CD14-positive monocyte (primary cell): Measurements from ENCODE around the gene ADAMTS13. TPM values are rescaled to one million over a fixed set of nuclear protein-coding genes. Genes with fewer than 3 reads are reported as not detected.

Experiments used
- DNase-seq, 3 donors: peaks; one replicate each; pipeline ENCODE4 v3.0.0-alpha.2; 2011 to 2022
- H2AFZ ChIP-seq: 2 replicates; pipeline ENCODE4 v1.6.0; 2012; ENCODE audit warnings: mild to moderate bottlenecking, low read depth, low read length, inconsistent platforms; ENCODE audit not compliant: insufficient read depth, poor library complexity, severe bottlenecking
- H3K27ac ChIP-seq, 2 donors: 1 replicate in 1 of 2; 2 replicates in 1 of 2; pipeline ENCODE4 v1.5.1; 2012 to 2013; ENCODE audit warnings: low read length in 2 of 2, control low read depth in 1 of 2, inconsistent platforms in 1 of 2, low read depth in 1 of 2, mild to moderate bottlenecking in 1 of 2
- H3K27me3 ChIP-seq, 2 donors: one replicate each; pipeline versions ENCODE4 v1.6.0 to v1.6.1; 2011 to 2013; ENCODE audit warnings: low read length in 2 of 2; ENCODE audit not compliant: control insufficient read depth in 2 of 2, insufficient read depth in 2 of 2
- H3K36me3 ChIP-seq, 2 donors: replicated peaks in 1 of 2; 1 replicate in 1 of 2; 2 replicates in 1 of 2; pipeline versions ENCODE4 v1.5.1 to v1.6.1; 2012 to 2013; ENCODE audit warnings: low read length in 2 of 2, control low read depth in 1 of 2, inconsistent platforms in 1 of 2, mild to moderate bottlenecking in 1 of 2; ENCODE audit not compliant: insufficient read depth in 2 of 2, control insufficient read depth in 1 of 2
- H3K4me1 ChIP-seq, 2 donors: 1 replicate in 1 of 2; 2 replicates in 1 of 2; pipeline versions ENCODE4 v1.5.1 to v1.6.1; 2012 to 2013; ENCODE audit warnings: low read length in 2 of 2, control low read depth in 1 of 2, inconsistent platforms in 1 of 2, mild to moderate bottlenecking in 1 of 2, moderate library complexity in 1 of 2; ENCODE audit not compliant: insufficient read depth in 2 of 2, control insufficient read depth in 1 of 2
- H3K4me2 ChIP-seq: replicated peaks from 2 replicates; pipeline ENCODE3; 2012; ENCODE audit warnings: low read length, moderate library complexity, mild to moderate bottlenecking; ENCODE audit not compliant: poor library complexity, severe bottlenecking; ENCODE audit errors: extremely low read depth
- H3K4me3 ChIP-seq, 3 experiments: fragments of 200-600 bp in 1 of 3; sonication (generic) in 1 of 3; replicated peaks in 1 of 3; 1 replicate in 2 of 3; 2 replicates in 1 of 3; pipeline ENCODE4 v1.5.1; 2011 to 2013; ENCODE audit warnings: low read length in 3 of 3, mild to moderate bottlenecking in 3 of 3, control low read depth in 2 of 3, low read depth in 2 of 3, inconsistent platforms in 1 of 3, moderate library complexity in 1 of 3
- H3K79me2 ChIP-seq: 2 replicates; pipeline ENCODE4 v1.6.0; 2012; ENCODE audit warnings: mild to moderate bottlenecking, control low read depth, inconsistent platforms, low read length, moderate library complexity; ENCODE audit not compliant: insufficient read depth
- H3K9ac ChIP-seq: 2 replicates; pipeline ENCODE4 v1.6.0; 2017; ENCODE audit warnings: low read length, mild to moderate bottlenecking; ENCODE audit not compliant: insufficient read depth, poor library complexity, severe bottlenecking
- H3K9me3 ChIP-seq, 2 donors: replicated peaks in 1 of 2; 1 replicate in 1 of 2; 2 replicates in 1 of 2; pipeline versions ENCODE4 v1.5.1 to v1.6.1; 2012 to 2013; ENCODE audit warnings: low read length in 2 of 2, control low read depth in 1 of 2; ENCODE audit not compliant: control insufficient read depth in 1 of 2, insufficient read depth in 1 of 2
- H4K20me1 ChIP-seq: 2 replicates; pipeline ENCODE4 v1.6.0; 2012; ENCODE audit warnings: mild to moderate bottlenecking, low read length, control low read depth, moderate library complexity; ENCODE audit not compliant: insufficient read depth
- H3K27ac Mint-ChIP-seq, 7 donors: one replicate each; pipeline ENCODE4 v1.8.0; 2020; ENCODE audit warnings: mild to moderate bottlenecking in 7 of 7, mixed read lengths in 7 of 7, moderate library complexity in 6 of 7, inconsistent platforms in 2 of 7
- H3K27me3 Mint-ChIP-seq, 3 donors: one replicate each; pipeline ENCODE4 v1.8.0; 2021 to 2022; ENCODE audit warnings: low read depth in 3 of 3, mild to moderate bottlenecking in 3 of 3, mixed read lengths in 3 of 3, moderate library complexity in 3 of 3, inconsistent platforms in 1 of 3
- H3K36me3 Mint-ChIP-seq, 2 donors: one replicate each; pipeline ENCODE4 v1.8.0; 2020; ENCODE audit warnings: mixed read lengths in 2 of 2, inconsistent platforms in 1 of 2, mild to moderate bottlenecking in 1 of 2
- H3K4me1 Mint-ChIP-seq: one replicate; pipeline ENCODE4 v1.8.0; 2020; ENCODE audit warnings: mild to moderate bottlenecking, mixed read lengths
- H3K4me3 Mint-ChIP-seq, 2 donors: one replicate each; pipeline ENCODE4 v1.8.0; 2020; ENCODE audit warnings: mild to moderate bottlenecking in 2 of 2, mixed read lengths in 2 of 2, moderate library complexity in 1 of 2
- H3K9me3 Mint-ChIP-seq, 7 donors: one replicate each; pipeline ENCODE4 v1.8.0; 2020 to 2022; ENCODE audit warnings: mixed read lengths in 7 of 7, mild to moderate bottlenecking in 6 of 7, moderate library complexity in 6 of 7, inconsistent platforms in 2 of 7
- WGBS: methylation state at CpG from one replicate; pipeline ENCODE4 v1.1.5; 2013; ENCODE audit warnings: missing lambda C conversion rate; ENCODE audit not compliant: insufficient coverage; 5-methylcytosine and 5-hydroxymethylcytosine counted together
- intact Hi-C, 2 donors: fragments of 100-400 bp; cut with micrococcal nuclease; formaldehyde crosslinking; loops; one replicate each; pipeline versions ENCODE4 v1.15.0 to v1.15.1; 2023
- polyA plus RNA-seq, 3 donors: library from polyadenylated mRNA; depleted of rRNA in 1 of 3; unstranded in 2 of 3; stranded (reverse) in 1 of 3; fragments of 300-500 nt in 2 of 3; fragments of >200 nt in 1 of 3; fragmentation: Illumina TruSeq in 2 of 3; gene quantifications; 1 replicate in 2 of 3; 2 replicates in 1 of 3; pipeline ENCODE4 v1.2.3, GENCODE V29; 2012 to 2021
- TF ChIP-seq, protein P1 (sequence below): fragments of 200-600 bp; IDR thresholded peaks from one replicate; pipeline ENCODE4 v1.8.0; 2022; ENCODE audit warnings: antibody characterized with exemption, mild to moderate bottlenecking

ADAMTS13 gene
- polyA plus RNA-seq, 3 donors, result 0.77 TPM; not detected in 2

- no peak overlapping the region for H2AFZ ChIP-seq
- H3K4me3 ChIP-seq, result no peak overlapping the region
- peaks cover 0 to 2% of the 10 kb centered on the region in 2 donors for H3K9me3 ChIP-seq
- H3K27me3 ChIP-seq, result peaks cover 3 to 13% of the 10 kb centered on the region in 2 donors
- H3K36me3 ChIP-seq, result no peaks in the 10 kb centered on the region
- Mint-ChIP-seq H3K27me3 (peaks cover 6 to 27% (median 23%) of the 10 kb centered on the region in 3 donors), H3K4me3 (no peak overlapping the region), H3K27ac (no peak overlapping the region), H3K36me3 (no peaks in the 10 kb centered on the region), H3K9me3 (peaks cover 0 to 6% (median 6%) of the 10 kb centered on the region in 7 donors), H3K4me1 (peaks cover 2% of the 10 kb centered on the region)
- DNase-seq, result no peak
- H3K4me1 ChIP-seq, result no peaks in the 10 kb centered on the region
- intact Hi-C loops, result no loop called here
- no peak overlapping the region for H3K27ac ChIP-seq
- no peaks in the 10 kb centered on the region for H3K79me2 ChIP-seq
- TF ChIP-seq, protein P1, sequence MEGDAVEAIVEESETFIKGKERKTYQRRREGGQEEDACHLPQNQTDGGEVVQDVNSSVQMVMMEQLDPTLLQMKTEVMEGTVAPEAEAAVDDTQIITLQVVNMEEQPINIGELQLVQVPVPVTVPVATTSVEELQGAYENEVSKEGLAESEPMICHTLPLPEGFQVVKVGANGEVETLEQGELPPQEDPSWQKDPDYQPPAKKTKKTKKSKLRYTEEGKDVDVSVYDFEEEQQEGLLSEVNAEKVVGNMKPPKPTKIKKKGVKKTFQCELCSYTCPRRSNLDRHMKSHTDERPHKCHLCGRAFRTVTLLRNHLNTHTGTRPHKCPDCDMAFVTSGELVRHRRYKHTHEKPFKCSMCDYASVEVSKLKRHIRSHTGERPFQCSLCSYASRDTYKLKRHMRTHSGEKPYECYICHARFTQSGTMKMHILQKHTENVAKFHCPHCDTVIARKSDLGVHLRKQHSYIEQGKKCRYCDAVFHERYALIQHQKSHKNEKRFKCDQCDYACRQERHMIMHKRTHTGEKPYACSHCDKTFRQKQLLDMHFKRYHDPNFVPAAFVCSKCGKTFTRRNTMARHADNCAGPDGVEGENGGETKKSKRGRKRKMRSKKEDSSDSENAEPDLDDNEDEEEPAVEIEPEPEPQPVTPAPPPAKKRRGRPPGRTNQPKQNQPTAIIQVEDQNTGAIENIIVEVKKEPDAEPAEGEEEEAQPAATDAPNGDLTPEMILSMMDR, result no peak
- H3K9ac ChIP-seq, result no peak overlapping the region
- H4K20me1 ChIP-seq, result no peaks in the 10 kb centered on the region
- WGBS, result 90% methylated on average over 17 of the region's 24 CpGs
- no peak overlapping the region for H3K4me2 ChIP-seq
Measured at GRCh38 chr9:133507246-133507965, 85.2 kb downstream of the ADAMTS13 start.

- H3K9me3 ChIP-seq, result no peaks in the 10 kb centered on the region
- no peak for DNase-seq
- Mint-ChIP-seq H3K27ac (no peak overlapping the region), H3K27me3 (peaks cover 6 to 27% (median 23%) of the 10 kb centered on the region in 3 donors), H3K36me3 (no peaks in the 10 kb centered on the region), H3K4me3 (no peak overlapping the region), H3K9me3 (peaks cover 0 to 3% (median under 1%) of the 10 kb centered on the region in 7 donors), H3K4me1 (peaks cover 2% of the 10 kb centered on the region)
- peaks cover 3 to 12% of the 10 kb centered on the region in 2 donors for H3K27me3 ChIP-seq
- H3K4me3 ChIP-seq, result no peak overlapping the region
- no peak overlapping the region for H3K9ac ChIP-seq
- no peak overlapping the region for H3K4me2 ChIP-seq
- no peak overlapping the region for H2AFZ ChIP-seq
- intact Hi-C loops, result no loop called here
- TF ChIP-seq, protein P1, result no peak
- no peak overlapping the region for H3K27ac ChIP-seq
- no peaks in the 10 kb centered on the region for H3K79me2 ChIP-seq
- no peaks in the 10 kb centered on the region for H3K36me3 ChIP-seq
- 93% methylated on average over 3 of the region's 8 CpGs for WGBS
- H3K4me1 ChIP-seq, result no peaks in the 10 kb centered on the region
- H4K20me1 ChIP-seq, result no peaks in the 10 kb centered on the region
Measured at GRCh38 chr9:133508046-133508445, 85.9 kb downstream of the ADAMTS13 start.

Other genes with a start within 250 kb of the ADAMTS13 start
- gene OBP2B, start 213.1 kb upstream of the ADAMTS13 start, polyA plus RNA-seq, result not detected
- gene ABO, start 147.2 kb upstream of the ADAMTS13 start, polyA plus RNA-seq, result 1 to 10 TPM in 1 of 3 donors, under 1 TPM in 1, not detected in 1; 0.50 to 2.1 TPM
- 10 to 100 TPM in 1 of 3 donors, 1 to 10 TPM in 1, under 1 TPM in 1; 0.75 to 12.9 (median 2.9) TPM for gene SURF6, start 86.2 kb upstream of the ADAMTS13 start, polyA plus RNA-seq
- 10 to 100 TPM in 1 of 3 donors, 1 to 10 TPM in 2; 6.8 to 27.7 (median 9.6) TPM for gene MED22, start 74.2 kb upstream of the ADAMTS13 start, polyA plus RNA-seq
- gene RPL7A, start 74.1 kb upstream of the ADAMTS13 start, polyA plus RNA-seq, result 1,000 to 10,000 TPM in 1 of 3 donors, 100 to 1,000 TPM in 2; 390 to 2,322 (median 437) TPM
- gene SURF1, start 65.9 kb upstream of the ADAMTS13 start, polyA plus RNA-seq, result 100 to 1,000 TPM in 1 of 3 donors, 10 to 100 TPM in 2; 60.5 to 140 (median 98.4) TPM
- 10 to 100 TPM; 17.5 to 24.7 (median 17.6) TPM for gene SURF2, start 65.8 kb upstream of the ADAMTS13 start, polyA plus RNA-seq
- 100 to 1,000 TPM in 2 of 3 donors, 10 to 100 TPM in 1; 61.4 to 175 (median 157) TPM for gene SURF4, start 46.3 kb upstream of the ADAMTS13 start, polyA plus RNA-seq
- gene STKLD1, start 46.0 kb upstream of the ADAMTS13 start, polyA plus RNA-seq, result under 1 TPM in 1 of 3 donors, not detected in 2; 0.27 TPM
- gene REXO4, start 4.4 kb upstream of the ADAMTS13 start, polyA plus RNA-seq, result 10 to 100 TPM in 1 of 3 donors, 1 to 10 TPM in 2; 3.0 to 11.0 (median 4.2) TPM
- 1 to 10 TPM; 5.0 to 6.7 (median 5.1) TPM for gene CACFD1, start 37.6 kb downstream of the ADAMTS13 start, polyA plus RNA-seq
- 100 to 1,000 TPM in 1 of 3 donors, 10 to 100 TPM in 2; 43.2 to 127 (median 60.4) TPM for gene SLC2A6, start 56.7 kb downstream of the ADAMTS13 start, polyA plus RNA-seq
- not detected for gene MYMK, start 102.6 kb downstream of the ADAMTS13 start, polyA plus RNA-seq
- gene ADAMTSL2, start 112.3 kb downstream of the ADAMTS13 start, polyA plus RNA-seq, result under 1 TPM in 1 of 3 donors, not detected in 2; 0.08 TPM
- not detected for gene FAM163B, start 187.0 kb downstream of the ADAMTS13 start, polyA plus RNA-seq
- not detected for gene DBH, start 214.0 kb downstream of the ADAMTS13 start, polyA plus RNA-seq